Activated B cell treated with CpG ODN at 0.5 μM for 24 hours (primary cell): ENCODE data around the gene ENO3. TPM values are rescaled to one million over a fixed set of nuclear protein-coding genes. Genes with fewer than 3 reads are reported as not detected.

Experiments
- ATAC-seq: fragments of 200-7000 bp; cut with Tn5 transposase; one replicate; pipeline ENCODE4 v1.10.0; 2021; ENCODE audit warnings: low read depth, mild to moderate bottlenecking, moderate library complexity
- CTCF ChIA-PET: fragments of 350-600 bp; sonication (Branson Sonifier 250); formaldehyde crosslinking; loops from one replicate; lab custom pipeline; 2021; ENCODE audit warnings: antibody characterized with exemption; lab: Charles Lee
- POLR2A ChIA-PET: fragments of 350-600 bp; sonication (Branson Sonifier 250); formaldehyde crosslinking; loops from one replicate; lab custom pipeline; 2021; ENCODE audit warnings: antibody characterized with exemption; lab: Charles Lee
- DNase-seq: peaks from one replicate; pipeline ENCODE4 v3.0.0; 2022
- H3K27ac Mint-ChIP-seq: one replicate; pipeline ENCODE4 v1.8.0; 2020; ENCODE audit warnings: mixed read lengths
- H3K27me3 Mint-ChIP-seq: one replicate; pipeline ENCODE4 v1.8.0; 2021; ENCODE audit warnings: mixed read lengths
- H3K36me3 Mint-ChIP-seq: one replicate; pipeline ENCODE4 v1.8.0; 2021; ENCODE audit warnings: low read depth, mixed read lengths
- H3K4me1 Mint-ChIP-seq: one replicate; pipeline ENCODE4 v1.8.0; 2021; ENCODE audit warnings: mixed read lengths
- H3K4me3 Mint-ChIP-seq: one replicate; pipeline ENCODE4 v1.8.0; 2020; ENCODE audit warnings: mild to moderate bottlenecking, mixed read lengths
- H3K9me3 Mint-ChIP-seq: one replicate; pipeline ENCODE4 v1.8.0; 2020; ENCODE audit warnings: mixed read lengths
- intact Hi-C: fragments of 100-400 bp; cut with micrococcal nuclease; formaldehyde crosslinking; loops from one replicate; pipeline ENCODE4 v1.15.1; 2024
- total RNA-seq: library from RNA; stranded (reverse); gene quantifications from 2 replicates; pipeline ENCODE4 v1.2.3, GENCODE V29; 2022
- TF ChIP-seq, protein P1 (sequence below): fragments of 200-600 bp; IDR thresholded peaks from one replicate; pipeline ENCODE4 v1.8.0; 2022; ENCODE audit warnings: antibody characterized with exemption, mild to moderate bottlenecking

Gene ENO3
- total RNA-seq, 1 donor from 2014 or later, result 29.5 TPM

DNA sequence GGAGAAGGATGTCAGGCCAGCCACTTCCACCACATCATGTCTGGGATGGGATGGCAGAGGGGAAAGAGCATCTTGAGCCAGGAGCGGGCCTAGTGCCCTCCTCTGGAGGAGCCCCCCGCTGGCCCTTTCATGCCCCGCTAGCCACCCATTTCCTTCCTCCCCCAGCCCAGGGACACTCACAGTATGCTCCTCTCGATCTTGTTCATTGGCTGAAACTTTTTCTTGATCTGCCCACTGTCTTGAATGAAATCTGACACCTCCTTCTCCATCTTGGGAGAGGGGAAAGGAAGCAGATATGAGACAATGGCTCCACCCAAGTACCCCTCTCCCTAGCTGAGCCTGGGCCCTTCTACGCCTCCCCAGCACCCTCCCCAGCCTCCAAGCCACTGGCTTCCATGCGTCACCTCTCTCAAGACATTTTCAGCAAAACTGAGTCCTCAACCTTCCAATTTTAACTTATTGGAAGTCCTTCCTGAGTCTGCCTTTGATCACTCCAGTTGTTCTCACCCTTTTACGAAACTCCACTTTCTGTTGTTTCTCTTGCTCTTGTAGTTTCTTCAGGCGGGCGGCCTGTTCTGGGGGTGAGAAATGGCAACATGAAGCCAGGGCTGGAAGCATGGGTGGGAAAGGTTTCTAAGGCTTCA, 9.5 kb downstream of the ENO3 start:
- Mint-ChIP-seq H3K9me3 (no peaks in the 10 kb centered on the region), H3K27me3 (no peaks in the 10 kb centered on the region), H3K4me3 (no peak overlapping the region), H3K27ac (no peak overlapping the region), H3K36me3 (peaks cover 42% of the 10 kb centered on the region), H3K4me1 (peaks cover 5% of the 10 kb centered on the region)
- ChIA-PET POLR2A (interaction anchor here (1.2 kb wide), 1 partner anchor 20 kb away, joined by 3 read pairs; the partner anchor contains the start of genes RNF167 and SLC25A11), CTCF (no interaction called here)
- DNase-seq (no peak), ATAC-seq (no peak)
- TF ChIP-seq, protein P1, sequence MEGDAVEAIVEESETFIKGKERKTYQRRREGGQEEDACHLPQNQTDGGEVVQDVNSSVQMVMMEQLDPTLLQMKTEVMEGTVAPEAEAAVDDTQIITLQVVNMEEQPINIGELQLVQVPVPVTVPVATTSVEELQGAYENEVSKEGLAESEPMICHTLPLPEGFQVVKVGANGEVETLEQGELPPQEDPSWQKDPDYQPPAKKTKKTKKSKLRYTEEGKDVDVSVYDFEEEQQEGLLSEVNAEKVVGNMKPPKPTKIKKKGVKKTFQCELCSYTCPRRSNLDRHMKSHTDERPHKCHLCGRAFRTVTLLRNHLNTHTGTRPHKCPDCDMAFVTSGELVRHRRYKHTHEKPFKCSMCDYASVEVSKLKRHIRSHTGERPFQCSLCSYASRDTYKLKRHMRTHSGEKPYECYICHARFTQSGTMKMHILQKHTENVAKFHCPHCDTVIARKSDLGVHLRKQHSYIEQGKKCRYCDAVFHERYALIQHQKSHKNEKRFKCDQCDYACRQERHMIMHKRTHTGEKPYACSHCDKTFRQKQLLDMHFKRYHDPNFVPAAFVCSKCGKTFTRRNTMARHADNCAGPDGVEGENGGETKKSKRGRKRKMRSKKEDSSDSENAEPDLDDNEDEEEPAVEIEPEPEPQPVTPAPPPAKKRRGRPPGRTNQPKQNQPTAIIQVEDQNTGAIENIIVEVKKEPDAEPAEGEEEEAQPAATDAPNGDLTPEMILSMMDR, result no peak
- intact Hi-C loops, result no loop called here

DNA sequence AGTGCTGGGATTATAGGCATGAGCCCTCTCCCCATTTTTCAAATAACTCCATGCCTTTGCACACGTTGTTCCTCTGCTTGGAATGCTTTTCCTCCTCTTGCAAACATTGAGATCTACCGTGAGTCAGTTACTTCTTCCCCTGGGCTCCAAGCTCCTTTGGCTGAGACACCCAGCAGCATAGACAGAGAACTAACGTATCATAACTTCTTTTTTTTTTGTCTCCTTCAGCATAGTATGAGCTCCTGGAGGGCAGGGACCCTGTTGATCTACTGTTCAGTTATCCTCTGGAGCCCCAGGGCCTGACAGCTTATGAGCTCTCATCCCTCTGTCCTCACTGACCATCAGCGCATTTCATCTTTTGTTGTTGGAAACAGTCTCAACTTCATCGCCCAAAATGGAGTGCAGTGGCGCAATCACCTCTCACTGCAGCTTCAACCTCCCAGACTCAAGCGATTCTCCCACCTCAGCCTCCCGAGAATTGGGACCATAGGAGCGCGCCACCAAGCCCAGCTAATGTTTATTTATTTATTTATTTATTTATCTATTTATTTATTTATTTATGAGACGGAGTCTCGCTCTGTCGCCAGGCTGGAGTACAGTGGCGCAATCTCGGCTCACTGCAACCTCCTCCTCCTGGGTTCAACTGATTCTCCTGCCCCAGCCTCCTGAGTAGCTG, 14.5 kb downstream of the ENO3 start:
- POLR2A ChIA-PET, result interaction anchor here (0.5 to 11.6 kb wide), 10 partner anchors 9 to 137 kb away, joined by 3 to 391 read pairs (median 10); partner anchors contain the start of genes CAMTA2, CHRNE, ENO3 and INCA1
- ATAC-seq, result no peak

GRCh38 chr17:4966844-4967538, 16.1 kb downstream of the ENO3 start:
- Mint-ChIP-seq H3K9me3 (no peaks in the 10 kb centered on the region), H3K27ac (no peak overlapping the region), H3K27me3 (no peaks in the 10 kb centered on the region), H3K4me1 (peaks cover 18% of the 10 kb centered on the region), H3K36me3 (peaks cover 34% of the 10 kb centered on the region), H3K4me3 (no peak overlapping the region)
- intact Hi-C loops, result loop anchor here (1.0 to 5.0 kb wide), 10 partner anchors 18 to 255 kb away; partner anchors contain the start of genes ARRB2, CAMTA2, GP1BA and INCA1
- CTCF ChIA-PET, result interaction anchor here (0.6 to 3.4 kb wide), 11 partner anchors 13 to 400 kb away, joined by 3 to 17 read pairs (median 4); partner anchors contain the start of genes CAMTA2, CHRNE, PFN1 and RNF167
- POLR2A ChIA-PET, result interaction anchor here (0.6 to 11.6 kb wide), 32 partner anchors 10 to 823 kb away, joined by 3 to 391 read pairs (median 6); partner anchors contain the start of genes C17orf107, CAMTA2, CHRNE and CYB5D2
- peak; percentile 87 for ATAC-seq
- no peak for DNase-seq
- TF ChIP-seq, protein P1, result no peak

More for the DNA sequence above, 14.5 kb downstream of the ENO3 start:
- H3K27me3 Mint-ChIP-seq, result no peaks in the 10 kb centered on the region
- no peak for DNase-seq
- H3K4me1 Mint-ChIP-seq, result peaks cover 17% of the 10 kb centered on the region
- peaks cover 33% of the 10 kb centered on the region for H3K36me3 Mint-ChIP-seq
- intact Hi-C loops, result loop anchor here (5.0 kb wide), 3 partner anchors 33 to 253 kb away; partner anchors contain the start of genes ARRB2, GP1BA and ZFP3
- H3K27ac Mint-ChIP-seq, result no peak overlapping the region
- TF ChIP-seq, protein P1, result no peak
- H3K9me3 Mint-ChIP-seq, result no peaks in the 10 kb centered on the region
- CTCF ChIA-PET, result interaction anchor here (3.4 kb wide), 1 partner anchor 22 kb away, joined by 17 read pairs; the partner anchor contains the start of gene CAMTA2
- H3K4me3 Mint-ChIP-seq, result no peak overlapping the region

- ChIA-PET POLR2A (interaction anchor here (0.7 to 11.6 kb wide), 32 partner anchors 11 to 824 kb away, joined by 3 to 391 read pairs (median 6); partner anchors contain the start of genes C17orf107, CAMTA2, CHRNE and CYB5D2), CTCF (interaction anchor here (0.6 to 3.4 kb wide), 10 partner anchors 12 to 401 kb away, joined by 3 to 17 read pairs (median 6); partner anchors contain the start of genes CAMTA2, CHRNE, PFN1 and RNF167)
- Mint-ChIP-seq H3K36me3 (peaks cover 42% of the 10 kb centered on the region), H3K4me1 (peaks cover 18% of the 10 kb centered on the region), H3K27ac (no peak within 1 kb of the TSS), H3K4me3 (no peak within 1 kb of the TSS), H3K27me3 (no peaks in the 10 kb centered on the region), H3K9me3 (no peaks in the 10 kb centered on the region)
- DNase-seq (peak; percentile 96), ATAC-seq (peak; percentile 64)
- intact Hi-C loops, result loop anchor here (1.0 to 5.0 kb wide), 10 partner anchors 19 to 256 kb away; partner anchors contain the start of genes ARRB2, CAMTA2, GP1BA and INCA1
- TF ChIP-seq, protein P1, result no peak
Observed at GRCh38 chr17:4967539-4968485, 16.9 kb downstream of the ENO3 start, which contains the start of gene SPAG7. SPAG7 (minus strand) TSS chr17:4967817; CDS start chr17:4967804, 13 bp downstream.
